Muscle of back (tissue), 11 donors: ENCODE measurements around the gene RPS3. TPM values are rescaled to one million over a fixed set of nuclear protein-coding genes. Genes with fewer than 3 reads are reported as not detected.

ENCODE experiments used
- DNase-seq, 3 donors: peaks; one replicate each; pipeline versions ENCODE4 v3.0.0 to v3.0.0-alpha.2; 2013
- polyA plus RNA-seq, 10 donors: library from polyadenylated mRNA; unstranded; fragments of 120-200 nt; gene quantifications; one replicate each; pipeline ENCODE4 v1.2.1, GENCODE V29; 2013; ENCODE audit not compliant: insufficient read length in 10 of 10

Gene RPS3
- polyA plus RNA-seq, 10 donors = 2,502 to 3,842 (median 3,380) TPM

DNA sequence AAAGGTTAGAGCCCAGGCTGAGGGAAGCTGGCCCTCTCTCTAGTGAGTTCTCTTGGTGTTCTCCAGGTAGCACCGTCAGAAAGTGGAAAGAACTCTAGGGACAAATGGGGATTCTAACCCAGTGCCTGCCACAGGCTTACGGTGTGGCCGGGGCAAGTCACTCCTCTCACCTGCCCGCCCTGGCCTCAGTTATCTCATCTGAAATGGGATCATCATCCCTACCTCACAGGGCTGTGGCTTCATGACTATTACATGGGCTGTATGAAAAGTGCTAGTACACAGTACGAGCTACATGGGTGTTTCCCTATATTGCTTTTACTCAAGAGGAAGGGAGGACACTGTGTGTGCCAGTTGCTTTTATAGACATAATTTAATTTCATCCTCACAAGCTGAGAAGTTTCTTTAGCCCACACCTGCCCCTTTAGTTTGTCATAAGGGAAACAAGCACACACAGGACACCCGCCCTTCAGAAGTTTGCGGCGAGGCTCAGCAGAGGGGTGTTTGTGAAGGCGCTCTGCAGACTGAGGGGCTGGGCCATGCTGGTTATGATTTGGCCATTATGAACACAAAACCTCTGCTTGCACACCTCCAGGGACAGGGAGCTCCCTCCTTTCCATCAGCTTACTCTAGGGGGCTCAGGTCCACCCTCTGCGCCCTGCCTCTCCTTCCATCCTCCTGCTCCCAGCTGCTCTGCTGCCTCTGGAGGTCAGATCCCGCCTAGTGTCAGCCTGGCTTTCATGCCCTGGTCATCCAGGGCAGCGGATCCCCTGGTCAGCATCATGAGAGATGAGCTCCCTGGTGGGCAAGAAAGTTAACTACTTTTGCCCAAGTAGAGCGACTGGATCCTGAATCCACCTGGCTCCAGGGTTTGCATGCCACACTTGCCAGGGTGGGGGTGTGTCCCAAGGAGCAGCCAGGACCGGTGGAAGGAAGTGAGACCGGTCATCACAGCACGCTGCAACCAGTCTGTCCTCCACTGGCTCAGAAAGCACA lies 32.5 kb downstream of the RPS3 start:
- DNase-seq = no peak

DNA sequence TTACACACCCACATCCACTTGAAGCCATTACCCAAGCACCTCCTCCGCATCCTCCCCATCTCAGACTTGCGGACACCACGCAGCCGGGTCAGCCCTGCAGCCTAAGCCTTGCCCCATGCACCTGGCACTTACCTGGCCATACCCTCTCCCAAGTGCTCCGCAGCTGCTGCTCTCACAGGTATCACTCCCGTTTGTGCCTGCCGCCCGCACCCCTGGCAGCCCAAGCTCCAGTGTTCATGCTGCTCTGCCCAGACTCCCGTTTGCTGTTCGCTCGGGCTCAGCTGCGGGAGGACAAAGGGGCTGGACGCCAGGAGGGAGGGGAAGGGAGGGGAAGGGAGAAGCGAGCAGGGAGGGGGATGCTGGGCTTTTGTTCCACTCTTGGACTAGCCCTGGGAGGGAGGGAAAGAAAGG lies 33.6 kb downstream of the RPS3 start, which contains the start of gene KLHL35:
KLHL35 (minus strand) TSS at position 293 of the 411 bp plus-strand sequence. CDS start 2,574 bp downstream, outside the sequence.
- DNase-seq = peak in 1 of 3 donors; percentile 49

DNA sequence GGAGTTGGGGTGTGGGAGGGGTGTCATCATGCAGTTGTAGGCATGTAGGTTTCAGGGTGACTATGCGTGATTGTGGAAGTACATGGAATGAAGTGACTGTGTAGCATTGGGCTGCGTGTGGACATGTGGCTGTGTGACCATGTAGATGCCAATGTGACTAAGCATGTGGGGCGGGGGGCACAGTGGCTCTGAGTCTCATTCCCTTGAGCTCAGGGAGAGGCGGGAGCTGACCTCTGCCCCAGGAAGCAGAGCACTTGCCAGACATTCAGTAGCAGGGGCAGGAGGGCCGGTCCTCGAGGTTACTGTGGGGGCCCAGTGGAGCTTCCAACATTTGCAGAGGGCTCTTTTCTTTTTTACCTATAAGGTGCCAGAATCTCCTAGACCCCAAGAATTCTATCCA lies 34.1 kb downstream of the RPS3 start:
- DNase-seq = no peak

DNA sequence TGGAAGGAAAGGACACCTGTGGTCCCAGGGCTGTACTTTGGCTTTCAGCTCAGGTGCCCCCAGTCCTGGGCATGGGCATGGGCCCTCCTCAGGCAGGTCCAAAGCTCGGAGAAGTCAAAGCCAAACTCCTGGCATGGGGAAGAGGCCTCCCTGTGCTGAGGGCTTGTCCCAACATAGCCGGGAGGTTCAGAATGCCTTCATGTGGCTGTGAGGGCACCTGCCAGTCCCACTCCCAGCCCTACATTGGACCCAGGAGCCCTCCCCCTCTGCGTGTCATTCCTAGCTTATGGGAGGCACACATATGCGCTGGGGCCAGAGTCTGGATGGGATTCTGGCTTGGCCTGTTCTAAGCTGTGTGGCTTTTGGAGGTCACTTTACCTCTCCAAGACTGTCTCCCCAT lies 34.7 kb downstream of the RPS3 start:
- DNase-seq = no peak

DNA sequence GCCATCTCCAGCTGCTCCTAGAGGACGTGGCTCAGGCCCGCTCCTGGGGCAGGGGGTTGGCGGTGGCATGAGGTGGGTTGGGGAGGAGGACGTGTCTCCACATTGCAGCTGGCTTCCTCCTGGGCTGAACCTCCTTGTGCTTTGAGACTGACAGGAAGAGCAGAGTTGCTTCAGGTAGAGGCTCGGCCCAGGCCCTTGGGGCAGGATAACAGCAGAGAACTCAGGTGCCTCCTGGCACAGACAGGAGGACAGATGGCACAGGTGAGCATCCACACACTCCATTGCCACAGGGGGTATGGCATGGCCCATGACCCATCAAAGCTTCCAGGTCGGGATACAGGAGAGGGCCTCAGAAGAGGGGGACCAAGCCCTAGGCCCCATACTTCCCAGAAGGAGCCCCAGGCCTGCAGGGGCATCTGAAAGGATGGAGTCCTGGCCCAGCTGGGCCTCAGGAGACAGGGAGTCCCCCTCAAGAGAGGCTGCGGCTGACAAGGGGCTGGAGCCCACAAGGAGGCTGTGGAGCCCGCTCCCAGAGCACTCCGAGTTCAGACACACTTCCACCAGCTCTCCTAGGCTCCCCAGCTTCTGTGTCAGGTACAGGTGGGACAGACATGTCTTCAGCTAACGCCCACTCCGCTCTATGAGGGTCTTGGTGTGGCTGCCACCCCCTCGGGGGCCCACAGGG lies 35.7 kb downstream of the RPS3 start:
- no peak for DNase-seq

DNA sequence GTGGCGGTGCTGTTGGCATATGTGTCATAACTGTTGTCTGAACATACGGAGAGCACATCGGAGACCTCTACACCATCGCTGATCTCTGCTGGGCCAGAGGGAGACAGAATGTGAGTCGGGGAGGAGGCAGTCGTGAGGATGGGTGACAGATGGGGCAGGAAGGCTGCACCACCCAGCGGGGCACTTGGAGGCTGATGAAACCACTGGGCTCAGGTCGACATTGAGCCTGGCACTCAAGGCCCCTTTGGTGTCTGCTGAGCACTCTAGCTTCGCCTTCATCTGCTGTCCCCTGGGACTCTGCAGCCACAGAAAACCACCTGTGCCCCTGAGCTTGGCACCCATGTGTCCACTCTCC lies 36.2 kb downstream of the RPS3 start:
- no peak for DNase-seq

DNA sequence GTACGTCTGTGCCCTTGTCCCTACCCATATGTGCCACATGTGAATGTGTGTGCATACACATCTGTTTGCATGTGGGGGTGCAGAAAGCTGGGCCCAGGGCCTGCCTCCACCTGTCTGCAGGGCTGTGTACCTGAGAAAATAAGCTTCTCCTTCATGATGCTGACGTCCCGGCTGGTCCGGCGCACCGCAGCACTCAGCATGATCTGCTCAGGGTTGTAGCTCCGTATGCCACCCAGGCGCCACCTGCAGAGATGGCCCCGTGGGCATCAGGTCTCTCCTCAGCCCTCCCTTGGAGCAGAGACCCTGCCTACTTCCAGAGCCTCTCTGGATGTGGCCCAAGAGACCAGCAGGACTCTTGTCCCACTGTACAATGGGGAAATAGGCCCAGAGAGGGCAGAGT lies 37.5 kb downstream of the RPS3 start:
- no peak for DNase-seq

DNA sequence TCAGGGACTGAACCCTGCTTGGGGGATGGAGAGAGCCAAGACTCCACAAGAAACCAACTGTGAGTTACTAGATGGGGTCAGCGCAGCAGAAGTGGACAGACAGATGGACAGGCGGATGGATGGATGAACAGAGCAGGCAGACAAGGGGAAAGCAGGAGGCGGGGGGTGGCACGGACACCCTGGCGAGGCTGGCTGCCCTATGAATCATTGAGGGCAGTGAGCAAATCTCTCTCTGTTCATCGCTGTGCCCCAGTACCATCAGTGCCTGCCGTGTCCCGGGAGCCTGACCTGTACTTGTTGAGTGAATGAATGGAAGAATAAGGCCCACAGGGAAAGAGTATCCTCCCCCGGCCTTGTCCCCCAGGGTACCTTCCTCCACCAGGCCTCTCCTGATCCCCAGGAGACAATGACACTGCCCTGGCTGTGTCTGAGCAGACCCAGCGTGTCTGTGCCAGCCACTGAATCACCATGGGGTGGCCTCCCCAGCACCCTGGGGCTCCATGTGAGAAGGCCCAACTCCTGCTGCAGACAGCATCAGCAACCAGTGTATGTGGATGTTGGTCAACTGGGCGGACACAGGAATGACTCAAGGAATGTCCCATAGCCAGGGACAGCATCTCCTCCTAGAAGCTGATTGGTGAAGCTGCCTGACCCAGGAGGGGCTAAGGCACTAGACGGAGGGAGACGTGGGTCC lies 38.8 kb downstream of the RPS3 start:
- no peak for DNase-seq

DNA sequence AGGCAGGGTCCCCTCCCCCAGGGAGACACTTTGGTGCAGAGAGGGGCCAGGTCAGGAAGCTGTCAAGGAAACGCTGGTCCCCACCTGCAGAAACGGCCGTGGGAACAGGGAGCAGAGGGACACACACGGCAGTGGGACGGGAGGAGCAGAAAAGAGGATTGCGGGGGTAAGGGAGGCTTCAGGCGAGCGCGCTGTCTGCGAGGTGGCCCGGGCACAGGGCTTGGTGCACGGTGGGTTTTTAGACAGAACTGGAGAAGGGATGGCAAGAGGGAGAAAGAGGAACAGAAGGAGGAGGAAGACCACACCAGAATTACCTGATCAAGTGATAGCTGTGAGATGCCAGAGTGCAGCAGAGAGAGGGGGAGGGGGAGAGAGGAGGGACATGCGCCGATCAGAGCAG lies 39.7 kb downstream of the RPS3 start:
- no peak for DNase-seq

DNA sequence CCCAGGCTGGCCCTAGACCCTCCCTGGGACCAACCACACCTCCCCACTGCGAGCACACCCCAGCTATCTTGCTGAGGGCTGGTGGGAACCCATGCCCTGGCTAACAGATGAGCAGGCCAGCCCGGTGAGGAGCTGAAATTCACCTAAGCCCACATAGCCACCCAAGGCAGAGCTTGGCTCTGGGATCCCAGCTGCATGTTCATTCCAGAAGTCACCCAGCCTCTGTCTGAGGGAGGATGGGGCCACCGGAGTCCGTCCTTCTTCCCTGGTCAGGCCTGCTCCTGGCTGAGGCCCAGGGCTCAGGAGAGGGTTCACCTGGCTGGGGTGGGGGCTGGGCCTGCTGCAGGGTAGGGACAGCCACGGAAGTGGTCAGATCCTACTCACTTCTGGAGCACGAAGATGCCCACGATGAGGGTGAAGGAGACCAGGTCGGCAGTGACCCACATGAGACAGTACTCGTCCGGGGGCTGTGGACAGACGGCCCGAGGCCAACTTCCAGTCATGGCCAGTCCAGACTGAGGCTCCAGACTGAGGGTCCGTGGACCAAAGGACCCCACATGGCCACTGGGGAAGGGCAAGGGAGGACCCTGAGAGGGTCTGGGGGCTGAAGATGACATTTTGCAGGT lies 40.3 kb downstream of the RPS3 start:
- DNase-seq = no peak

DNA sequence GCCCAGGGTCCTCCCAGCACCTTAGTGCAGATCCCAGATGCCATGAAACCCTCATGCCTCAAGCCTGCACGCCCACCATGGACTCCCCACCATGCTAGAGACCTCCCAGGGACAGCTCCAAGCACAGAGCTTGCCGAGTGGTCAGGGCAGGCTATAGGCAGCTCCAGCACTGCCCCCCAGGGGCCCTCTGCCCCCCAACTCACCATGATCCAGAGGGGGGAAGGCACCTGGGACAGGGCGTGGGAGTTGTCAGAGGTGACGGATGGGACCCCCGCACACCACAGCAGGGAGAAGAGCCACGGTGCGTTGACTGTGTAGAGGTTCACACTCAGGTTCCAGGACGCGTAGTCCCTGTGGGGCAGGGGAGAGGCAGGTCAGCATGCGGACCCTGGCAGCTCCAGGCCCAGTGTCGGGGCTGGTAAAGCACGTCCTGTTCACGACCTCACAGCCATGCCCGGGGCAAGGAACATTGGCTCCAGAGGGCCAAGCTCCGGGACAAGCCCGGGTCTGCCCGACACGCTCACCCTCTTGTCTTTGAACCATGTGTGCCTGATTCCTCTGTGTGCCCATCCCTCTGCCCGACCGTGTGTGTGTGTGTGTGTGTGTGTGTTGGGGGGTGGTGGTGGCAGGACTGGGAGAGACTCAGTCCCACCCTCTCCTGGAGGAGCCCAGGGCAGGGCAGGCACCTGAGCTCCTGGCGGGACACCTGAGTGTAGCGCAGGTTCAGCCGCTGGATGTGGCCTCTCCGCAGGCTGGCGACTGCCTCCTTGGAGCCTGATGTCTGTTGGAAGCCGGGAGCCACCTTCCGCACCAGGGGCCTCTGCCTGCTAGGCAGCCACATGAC lies 41.9 kb downstream of the RPS3 start:
- DNase-seq = no peak

DNA sequence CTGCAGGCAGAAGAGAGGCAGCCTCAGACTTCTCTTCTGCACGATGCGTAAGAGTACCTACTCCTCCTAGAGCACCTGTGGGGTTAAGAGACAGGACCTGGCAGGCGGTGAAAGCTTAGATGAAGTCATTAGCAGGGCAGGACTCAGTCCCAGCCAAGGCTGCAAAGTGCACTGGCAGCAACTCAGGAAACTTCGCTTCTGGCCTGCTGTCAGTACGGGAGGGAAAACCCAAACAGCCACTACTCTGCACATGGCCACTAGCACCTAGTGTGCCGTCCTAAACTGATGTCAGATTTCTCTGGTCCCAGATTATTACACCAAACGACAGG lies 42.5 kb downstream of the RPS3 start:
- peak in 1 of 3 donors; percentile 36 for DNase-seq

DNA sequence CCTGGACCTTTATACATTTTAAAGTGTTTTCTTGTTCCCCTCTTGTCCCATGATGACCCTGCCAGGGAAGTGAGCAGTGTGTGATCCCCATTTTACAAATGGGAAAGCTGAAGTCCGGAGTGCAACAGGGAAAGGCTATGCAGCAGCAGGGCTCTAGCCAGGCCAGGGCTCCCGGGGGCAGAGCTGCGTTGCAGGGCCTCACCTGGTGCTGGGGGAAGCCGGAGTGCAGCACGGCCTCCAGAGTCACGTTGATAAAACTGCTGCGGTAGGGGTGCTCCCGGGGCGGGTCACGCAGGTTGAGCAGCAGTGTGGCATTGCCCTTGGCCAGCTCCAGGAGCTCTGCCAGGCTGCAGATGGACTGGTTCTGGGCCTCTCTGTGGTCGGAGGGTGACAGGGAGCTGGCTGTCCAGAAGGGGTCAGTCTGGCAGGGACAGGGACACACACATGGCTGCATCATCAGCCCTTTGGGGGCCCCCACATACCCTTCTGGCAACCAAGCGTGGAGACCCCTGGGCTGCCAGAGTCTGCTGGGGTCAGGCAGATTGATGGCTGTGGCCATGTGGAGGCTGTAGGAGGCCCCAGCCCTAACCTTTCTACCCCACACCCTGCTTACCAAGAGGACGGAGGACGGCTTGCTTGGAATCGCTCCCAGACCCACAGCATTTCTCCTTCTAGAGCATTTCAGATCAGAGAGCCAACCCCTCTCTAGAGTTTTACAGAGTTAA lies 43.0 kb downstream of the RPS3 start:
- no peak for DNase-seq

DNA sequence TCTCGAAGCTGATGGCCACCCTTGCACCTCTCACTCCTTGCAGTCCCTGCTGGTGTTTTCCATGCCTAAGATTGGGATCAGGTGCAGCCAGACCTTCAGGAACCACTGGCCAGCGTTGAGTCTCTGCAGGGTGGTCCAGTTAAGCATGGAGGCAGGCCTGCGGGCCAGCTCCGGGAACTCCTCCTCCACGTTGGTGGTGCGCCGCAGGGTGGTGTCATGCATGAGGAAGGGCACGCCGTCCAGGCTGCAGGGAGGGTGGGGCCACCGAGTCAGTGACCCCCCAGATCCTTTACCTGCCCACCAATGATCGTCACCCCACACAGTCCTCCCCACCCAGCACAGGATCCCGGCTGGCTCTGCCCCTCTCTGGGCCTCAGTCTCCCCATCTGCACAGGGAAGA lies 43.7 kb downstream of the RPS3 start:
- no peak for DNase-seq

DNA sequence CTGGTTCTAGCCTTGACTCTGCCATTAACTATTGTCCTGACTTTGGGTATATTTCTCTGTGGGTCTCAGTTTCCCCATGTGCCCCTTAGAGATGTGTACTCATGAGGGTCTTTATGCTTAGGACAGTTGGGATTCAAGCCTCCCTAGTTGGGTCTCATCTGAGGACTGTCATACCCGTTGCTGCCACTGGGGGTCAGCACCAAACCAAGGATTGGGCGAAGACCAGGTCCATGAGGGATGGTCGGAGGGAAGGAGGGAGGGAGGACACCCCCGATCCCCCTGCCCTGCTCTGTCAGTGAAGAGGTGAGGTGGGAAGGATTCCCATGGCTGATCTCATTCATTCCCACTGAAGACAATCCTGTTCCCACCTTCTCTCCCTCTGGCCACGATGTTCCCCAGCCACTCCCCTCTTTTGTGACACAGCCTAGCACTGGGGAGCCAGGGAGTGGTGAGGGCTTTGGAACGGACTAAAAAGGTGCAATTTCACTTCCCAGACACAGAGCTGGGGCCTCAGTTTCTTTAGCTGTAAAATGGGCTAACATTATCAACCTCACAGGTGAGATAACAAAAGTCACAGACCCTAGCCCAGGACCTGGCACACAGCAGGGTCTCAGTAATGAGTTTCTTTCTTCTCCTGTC lies 46.1 kb downstream of the RPS3 start:
- DNase-seq = peak; percentile 52 to 78 (median 71)

DNA sequence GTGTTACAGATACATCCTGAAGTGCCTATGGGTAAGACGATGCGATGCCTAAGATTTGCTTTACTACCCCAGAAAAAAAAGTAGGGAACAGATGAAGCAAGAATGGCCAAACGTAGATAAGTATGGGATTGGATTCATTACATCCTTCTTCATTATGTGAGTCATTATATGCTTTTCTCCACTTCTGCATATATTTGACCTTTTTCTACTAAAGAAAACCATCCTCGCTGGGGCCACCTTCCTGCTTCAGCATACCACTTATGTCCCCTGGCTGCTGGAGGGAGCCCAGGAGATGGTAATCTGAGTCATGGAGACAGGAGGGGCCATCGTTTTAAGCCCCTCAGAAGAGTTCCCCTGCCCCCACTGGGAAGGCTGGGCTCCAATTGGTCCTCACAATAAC lies 48.1 kb downstream of the RPS3 start:
- no peak for DNase-seq

DNA sequence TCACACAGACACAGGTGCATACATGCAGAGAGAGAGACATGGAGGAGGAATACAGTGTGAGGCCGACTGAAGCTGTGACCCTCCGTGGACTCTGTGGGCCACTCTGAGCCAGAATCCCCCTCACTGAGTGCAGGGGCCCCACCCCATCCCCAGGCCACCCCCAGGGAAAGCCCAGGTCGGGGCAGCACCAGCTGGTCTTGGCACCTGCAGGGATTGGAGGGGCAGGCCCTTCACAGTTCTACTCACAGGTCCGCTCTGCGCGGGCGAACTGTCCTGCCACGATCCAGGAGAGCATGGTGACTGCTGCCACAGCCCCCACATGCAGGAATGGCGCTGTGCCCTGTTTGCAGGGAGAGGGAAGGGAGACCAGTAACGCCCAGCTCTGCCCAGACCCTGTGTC lies 50.0 kb downstream of the RPS3 start:
- no peak for DNase-seq

DNA sequence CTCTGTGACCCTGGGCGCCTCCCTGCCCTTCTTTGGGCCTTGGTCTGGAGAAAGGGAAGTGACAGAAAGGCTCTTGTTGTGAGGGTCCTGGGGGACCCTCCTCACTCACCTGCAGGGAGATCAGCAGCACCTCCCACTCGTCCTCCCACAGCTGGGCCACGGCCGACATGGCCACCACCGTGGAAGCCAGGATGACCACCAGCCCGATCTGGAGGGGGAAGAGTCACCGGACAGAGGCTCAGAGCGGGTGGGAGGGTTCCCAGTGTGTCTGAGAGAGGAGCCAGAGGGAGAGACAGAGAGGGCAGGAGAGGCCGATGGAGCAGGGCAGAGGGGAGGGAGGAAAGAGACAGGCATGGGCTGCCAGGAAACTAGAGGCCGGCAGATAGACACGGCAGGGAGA lies 50.5 kb downstream of the RPS3 start:
- DNase-seq = no peak

DNA sequence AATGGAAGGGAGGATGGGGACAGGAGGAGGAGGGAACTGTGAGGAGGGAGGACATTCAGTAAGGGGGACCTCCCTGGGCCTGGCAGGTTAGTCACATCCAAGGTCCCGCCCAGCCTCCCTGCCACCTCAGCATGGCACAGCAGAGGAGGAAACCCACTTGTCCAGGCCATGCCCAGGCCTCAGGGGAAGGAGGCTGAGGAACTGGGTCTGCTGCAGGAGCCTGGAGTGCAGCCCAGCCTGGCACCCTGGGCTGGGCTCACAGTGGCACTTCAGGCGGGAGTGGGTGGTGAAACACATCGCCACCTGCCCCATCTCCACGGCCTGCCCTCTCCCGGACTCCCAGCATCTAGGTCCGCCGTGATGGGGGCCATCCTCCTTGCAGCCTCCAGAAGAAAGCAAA lies 50.9 kb downstream of the RPS3 start:
- no peak for DNase-seq
